GM23338 (cell line): Measurements from ENCODE around the gene SEPTIN11.

ENCODE experiments used
- CREB1 ChIP-seq: fragments of 250-450 bp; sonication (Bioruptor Pico); IDR thresholded peaks from 2 replicates; pipeline ENCODE4 v1.5.0; 2020; ENCODE audit warnings: low read depth, mild to moderate bottlenecking, moderate library complexity
- EZH2 ChIP-seq: fragments of 200-600 bp; sonication (generic); IDR thresholded peaks from one replicate; pipeline ENCODE4 v1.8.0; 2017; ENCODE audit warnings: antibody characterized with exemption, mild to moderate bottlenecking, low read depth; ENCODE audit not compliant: unreplicated experiment
- EZH2phosphoT487 ChIP-seq: fragments of 200-600 bp; sonication (generic); IDR thresholded peaks from one replicate; pipeline ENCODE4 v1.8.1; 2018; ENCODE audit warnings: antibody characterized with exemption; ENCODE audit not compliant: unreplicated experiment
- JUNB ChIP-seq: IDR thresholded peaks from one replicate; pipeline ENCODE4 v1.6.1; 2016; ENCODE audit warnings: antibody characterized with exemption; ENCODE audit not compliant: unreplicated experiment
- NANOG ChIP-seq: IDR thresholded peaks from 2 replicates; pipeline ENCODE4 v1.6.1; 2016; ENCODE audit warnings: antibody characterized with exemption, borderline replicate concordance
- POLR2AphosphoS5 ChIP-seq: IDR thresholded peaks from 2 replicates; pipeline ENCODE4 v1.6.1; 2016; ENCODE audit warnings: antibody characterized with exemption, low read depth
- STAT1 ChIP-seq: IDR thresholded peaks from one replicate; pipeline ENCODE4 v1.6.1; 2016; ENCODE audit warnings: antibody characterized with exemption; ENCODE audit not compliant: unreplicated experiment
- ZNF114 ChIP-seq: fragments of 250-450 bp; sonication (Bioruptor Pico); IDR thresholded peaks from 2 replicates; pipeline ENCODE4 v1.5.0; 2020; ENCODE audit warnings: mild to moderate bottlenecking, moderate library complexity
- ZNF331 ChIP-seq: fragments of 250-450 bp; sonication (Bioruptor Pico); IDR thresholded peaks from 2 replicates; pipeline ENCODE4 v1.5.0; 2020; ENCODE audit warnings: low read depth, mild to moderate bottlenecking, moderate library complexity
- TF ChIP-seq, protein P1 (sequence below), 2 experiments: fragments of 200-600 bp in 1 of 2; sonication (generic) in 1 of 2; conservative IDR thresholded peaks; 2 replicates each; pipeline versions ENCODE4 v1.5.1 to v1.6.1; 2016 to 2017; ENCODE audit warnings: antibody characterized with exemption in 2 of 2, low read depth in 2 of 2, mild to moderate bottlenecking in 2 of 2, moderate library complexity in 1 of 2
- TF ChIP-seq, protein P2 (sequence below): IDR thresholded peaks from one replicate; pipeline ENCODE4 v1.6.1; 2018; ENCODE audit warnings: antibody characterized with exemption; ENCODE audit not compliant: unreplicated experiment
- TF ChIP-seq, protein P3 (sequence below): fragments of 250-450 bp; sonication (Bioruptor Pico); IDR thresholded peaks from 2 replicates; pipeline ENCODE4 v1.5.0; 2020; ENCODE audit warnings: mild to moderate bottlenecking, moderate library complexity
- TF ChIP-seq, protein P4 (sequence below): IDR thresholded peaks from 2 replicates; pipeline ENCODE4 v1.6.1; 2016; ENCODE audit warnings: antibody characterized with exemption

DNA sequence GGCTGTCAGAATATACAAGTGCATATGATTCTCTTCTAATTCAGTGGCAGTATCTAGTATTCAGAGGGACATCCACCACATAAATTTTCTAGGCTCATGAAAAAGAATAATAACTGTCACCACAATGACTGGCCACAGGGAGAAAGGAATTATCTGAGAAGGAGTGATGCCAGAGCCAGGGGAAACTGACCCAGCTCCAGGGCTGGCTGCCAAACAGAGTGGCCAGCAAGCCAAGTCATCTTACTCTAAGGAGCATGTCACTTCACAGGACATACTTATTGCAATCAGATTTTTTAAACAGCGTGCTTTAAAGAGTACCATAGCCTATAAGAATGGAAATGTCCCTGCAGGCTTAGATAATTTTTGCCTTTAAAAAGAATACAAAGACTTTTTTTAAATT is 5.8 kb upstream of the SEPTIN11 start:
- TF ChIP-seq, protein P1, sequence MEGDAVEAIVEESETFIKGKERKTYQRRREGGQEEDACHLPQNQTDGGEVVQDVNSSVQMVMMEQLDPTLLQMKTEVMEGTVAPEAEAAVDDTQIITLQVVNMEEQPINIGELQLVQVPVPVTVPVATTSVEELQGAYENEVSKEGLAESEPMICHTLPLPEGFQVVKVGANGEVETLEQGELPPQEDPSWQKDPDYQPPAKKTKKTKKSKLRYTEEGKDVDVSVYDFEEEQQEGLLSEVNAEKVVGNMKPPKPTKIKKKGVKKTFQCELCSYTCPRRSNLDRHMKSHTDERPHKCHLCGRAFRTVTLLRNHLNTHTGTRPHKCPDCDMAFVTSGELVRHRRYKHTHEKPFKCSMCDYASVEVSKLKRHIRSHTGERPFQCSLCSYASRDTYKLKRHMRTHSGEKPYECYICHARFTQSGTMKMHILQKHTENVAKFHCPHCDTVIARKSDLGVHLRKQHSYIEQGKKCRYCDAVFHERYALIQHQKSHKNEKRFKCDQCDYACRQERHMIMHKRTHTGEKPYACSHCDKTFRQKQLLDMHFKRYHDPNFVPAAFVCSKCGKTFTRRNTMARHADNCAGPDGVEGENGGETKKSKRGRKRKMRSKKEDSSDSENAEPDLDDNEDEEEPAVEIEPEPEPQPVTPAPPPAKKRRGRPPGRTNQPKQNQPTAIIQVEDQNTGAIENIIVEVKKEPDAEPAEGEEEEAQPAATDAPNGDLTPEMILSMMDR (conservative IDR thresholded peaks at IDR 0.05; ENCODE audit: low read depth in 2 of 2), result no peak
- TF ChIP-seq EZH2phosphoT487 (no peak), EZH2 (no peak), CREB1 (no peak), JUNB (no peak), POLR2AphosphoS5 (no peak), ZNF331 (CRISPR knock-in tag) (no peak), NANOG (no peak), STAT1 (no peak), ZNF114 (no peak)
- TF ChIP-seq, protein P2, sequence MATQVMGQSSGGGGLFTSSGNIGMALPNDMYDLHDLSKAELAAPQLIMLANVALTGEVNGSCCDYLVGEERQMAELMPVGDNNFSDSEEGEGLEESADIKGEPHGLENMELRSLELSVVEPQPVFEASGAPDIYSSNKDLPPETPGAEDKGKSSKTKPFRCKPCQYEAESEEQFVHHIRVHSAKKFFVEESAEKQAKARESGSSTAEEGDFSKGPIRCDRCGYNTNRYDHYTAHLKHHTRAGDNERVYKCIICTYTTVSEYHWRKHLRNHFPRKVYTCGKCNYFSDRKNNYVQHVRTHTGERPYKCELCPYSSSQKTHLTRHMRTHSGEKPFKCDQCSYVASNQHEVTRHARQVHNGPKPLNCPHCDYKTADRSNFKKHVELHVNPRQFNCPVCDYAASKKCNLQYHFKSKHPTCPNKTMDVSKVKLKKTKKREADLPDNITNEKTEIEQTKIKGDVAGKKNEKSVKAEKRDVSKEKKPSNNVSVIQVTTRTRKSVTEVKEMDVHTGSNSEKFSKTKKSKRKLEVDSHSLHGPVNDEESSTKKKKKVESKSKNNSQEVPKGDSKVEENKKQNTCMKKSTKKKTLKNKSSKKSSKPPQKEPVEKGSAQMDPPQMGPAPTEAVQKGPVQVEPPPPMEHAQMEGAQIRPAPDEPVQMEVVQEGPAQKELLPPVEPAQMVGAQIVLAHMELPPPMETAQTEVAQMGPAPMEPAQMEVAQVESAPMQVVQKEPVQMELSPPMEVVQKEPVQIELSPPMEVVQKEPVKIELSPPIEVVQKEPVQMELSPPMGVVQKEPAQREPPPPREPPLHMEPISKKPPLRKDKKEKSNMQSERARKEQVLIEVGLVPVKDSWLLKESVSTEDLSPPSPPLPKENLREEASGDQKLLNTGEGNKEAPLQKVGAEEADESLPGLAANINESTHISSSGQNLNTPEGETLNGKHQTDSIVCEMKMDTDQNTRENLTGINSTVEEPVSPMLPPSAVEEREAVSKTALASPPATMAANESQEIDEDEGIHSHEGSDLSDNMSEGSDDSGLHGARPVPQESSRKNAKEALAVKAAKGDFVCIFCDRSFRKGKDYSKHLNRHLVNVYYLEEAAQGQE, result no peak
- TF ChIP-seq, protein P3, sequence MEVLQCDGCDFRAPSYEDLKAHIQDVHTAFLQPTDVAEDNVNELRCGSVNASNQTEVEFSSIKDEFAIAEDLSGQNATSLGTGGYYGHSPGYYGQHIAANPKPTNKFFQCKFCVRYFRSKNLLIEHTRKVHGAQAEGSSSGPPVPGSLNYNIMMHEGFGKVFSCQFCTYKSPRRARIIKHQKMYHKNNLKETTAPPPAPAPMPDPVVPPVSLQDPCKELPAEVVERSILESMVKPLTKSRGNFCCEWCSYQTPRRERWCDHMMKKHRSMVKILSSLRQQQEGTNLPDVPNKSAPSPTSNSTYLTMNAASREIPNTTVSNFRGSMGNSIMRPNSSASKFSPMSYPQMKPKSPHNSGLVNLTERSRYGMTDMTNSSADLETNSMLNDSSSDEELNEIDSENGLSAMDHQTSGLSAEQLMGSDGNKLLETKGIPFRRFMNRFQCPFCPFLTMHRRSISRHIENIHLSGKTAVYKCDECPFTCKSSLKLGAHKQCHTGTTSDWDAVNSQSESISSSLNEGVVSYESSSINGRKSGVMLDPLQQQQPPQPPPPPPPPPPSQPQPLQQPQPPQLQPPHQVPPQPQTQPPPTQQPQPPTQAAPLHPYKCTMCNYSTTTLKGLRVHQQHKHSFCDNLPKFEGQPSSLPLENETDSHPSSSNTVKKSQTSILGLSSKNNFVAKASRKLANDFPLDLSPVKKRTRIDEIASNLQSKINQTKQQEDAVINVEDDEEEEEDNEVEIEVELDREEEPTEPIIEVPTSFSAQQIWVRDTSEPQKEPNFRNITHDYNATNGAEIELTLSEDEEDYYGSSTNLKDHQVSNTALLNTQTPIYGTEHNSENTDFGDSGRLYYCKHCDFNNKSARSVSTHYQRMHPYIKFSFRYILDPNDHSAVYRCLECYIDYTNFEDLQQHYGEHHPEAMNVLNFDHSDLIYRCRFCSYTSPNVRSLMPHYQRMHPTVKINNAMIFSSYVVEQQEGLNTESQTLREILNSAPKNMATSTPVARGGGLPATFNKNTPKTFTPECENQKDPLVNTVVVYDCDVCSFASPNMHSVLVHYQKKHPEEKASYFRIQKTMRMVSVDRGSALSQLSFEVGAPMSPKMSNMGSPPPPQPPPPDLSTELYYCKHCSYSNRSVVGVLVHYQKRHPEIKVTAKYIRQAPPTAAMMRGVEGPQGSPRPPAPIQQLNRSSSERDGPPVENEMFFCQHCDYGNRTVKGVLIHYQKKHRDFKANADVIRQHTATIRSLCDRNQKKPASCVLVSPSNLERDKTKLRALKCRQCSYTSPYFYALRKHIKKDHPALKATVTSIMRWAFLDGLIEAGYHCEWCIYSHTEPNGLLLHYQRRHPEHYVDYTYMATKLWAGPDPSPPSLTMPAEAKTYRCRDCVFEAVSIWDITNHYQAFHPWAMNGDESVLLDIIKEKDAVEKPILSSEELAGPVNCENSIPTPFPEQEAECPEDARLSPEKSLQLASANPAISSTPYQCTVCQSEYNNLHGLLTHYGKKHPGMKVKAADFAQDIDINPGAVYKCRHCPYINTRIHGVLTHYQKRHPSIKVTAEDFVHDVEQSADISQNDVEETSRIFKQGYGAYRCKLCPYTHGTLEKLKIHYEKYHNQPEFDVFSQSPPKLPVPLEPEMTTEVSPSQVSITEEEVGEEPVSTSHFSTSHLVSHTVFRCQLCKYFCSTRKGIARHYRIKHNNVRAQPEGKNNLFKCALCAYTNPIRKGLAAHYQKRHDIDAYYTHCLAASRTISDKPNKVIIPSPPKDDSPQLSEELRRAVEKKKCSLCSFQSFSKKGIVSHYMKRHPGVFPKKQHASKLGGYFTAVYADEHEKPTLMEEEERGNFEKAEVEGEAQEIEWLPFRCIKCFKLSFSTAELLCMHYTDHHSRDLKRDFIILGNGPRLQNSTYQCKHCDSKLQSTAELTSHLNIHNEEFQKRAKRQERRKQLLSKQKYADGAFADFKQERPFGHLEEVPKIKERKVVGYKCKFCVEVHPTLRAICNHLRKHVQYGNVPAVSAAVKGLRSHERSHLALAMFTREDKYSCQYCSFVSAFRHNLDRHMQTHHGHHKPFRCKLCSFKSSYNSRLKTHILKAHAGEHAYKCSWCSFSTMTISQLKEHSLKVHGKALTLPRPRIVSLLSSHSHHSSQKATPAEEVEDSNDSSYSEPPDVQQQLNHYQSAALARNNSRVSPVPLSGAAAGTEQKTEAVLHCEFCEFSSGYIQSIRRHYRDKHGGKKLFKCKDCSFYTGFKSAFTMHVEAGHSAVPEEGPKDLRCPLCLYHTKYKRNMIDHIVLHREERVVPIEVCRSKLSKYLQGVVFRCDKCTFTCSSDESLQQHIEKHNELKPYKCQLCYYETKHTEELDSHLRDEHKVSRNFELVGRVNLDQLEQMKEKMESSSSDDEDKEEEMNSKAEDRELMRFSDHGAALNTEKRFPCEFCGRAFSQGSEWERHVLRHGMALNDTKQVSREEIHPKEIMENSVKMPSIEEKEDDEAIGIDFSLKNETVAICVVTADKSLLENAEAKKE, result no peak
- TF ChIP-seq, protein P4, sequence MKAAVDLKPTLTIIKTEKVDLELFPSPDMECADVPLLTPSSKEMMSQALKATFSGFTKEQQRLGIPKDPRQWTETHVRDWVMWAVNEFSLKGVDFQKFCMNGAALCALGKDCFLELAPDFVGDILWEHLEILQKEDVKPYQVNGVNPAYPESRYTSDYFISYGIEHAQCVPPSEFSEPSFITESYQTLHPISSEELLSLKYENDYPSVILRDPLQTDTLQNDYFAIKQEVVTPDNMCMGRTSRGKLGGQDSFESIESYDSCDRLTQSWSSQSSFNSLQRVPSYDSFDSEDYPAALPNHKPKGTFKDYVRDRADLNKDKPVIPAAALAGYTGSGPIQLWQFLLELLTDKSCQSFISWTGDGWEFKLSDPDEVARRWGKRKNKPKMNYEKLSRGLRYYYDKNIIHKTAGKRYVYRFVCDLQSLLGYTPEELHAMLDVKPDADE, result no peak
